Adrenal gland (tissue), 12 donors: ENCODE data around the gene ZDBF2. TPM values are rescaled to one million over a fixed set of nuclear protein-coding genes. Genes with fewer than 3 reads are reported as not detected.

Source experiments
- DNase-seq, 7 donors: peaks; one replicate each; pipeline ENCODE4 v3.0.0-alpha.2; 2019 to 2020
- H3K27ac ChIP-seq, 5 donors: fragments of 200-600 bp; sonication (generic) in 4 of 5; 1 replicate in 3 of 5; 2 replicates in 2 of 5; pipeline versions ENCODE4 v1.5.1 to v1.8.0; 2016 to 2020; ENCODE audit warnings: mild to moderate bottlenecking in 1 of 5
- H3K27me3 ChIP-seq: fragments of 200-600 bp; 2 replicates; pipeline ENCODE4 v1.8.0; 2021
- H3K36me3 ChIP-seq, 2 donors: fragments of 200-600 bp; replicated peaks in 1 of 2; 1 replicate in 1 of 2; 2 replicates in 1 of 2; pipeline versions ENCODE4 v1.5.1 to v1.8.0; 2018 to 2022
- H3K4me1 ChIP-seq, 2 donors: fragments of 200-600 bp; replicated peaks in 1 of 2; 1 replicate in 1 of 2; 2 replicates in 1 of 2; pipeline versions ENCODE4 v1.5.1 to v1.8.0; 2018 to 2021
- H3K4me3 ChIP-seq, 4 donors: fragments of 200-600 bp; sonication (generic) in 3 of 4; one replicate each; pipeline ENCODE4 v1.5.1; 2016 to 2018
- H3K9me3 ChIP-seq, 3 donors: fragments of 200-600 bp; sonication (generic) in 1 of 3; replicated peaks in 1 of 3; 1 replicate in 2 of 3; 2 replicates in 1 of 3; pipeline versions ENCODE4 v1.5.1 to v1.8.0; 2016 to 2021
- POLR2A ChIP-seq, 2 donors: fragments of 450-650 bp; IDR thresholded peaks; one replicate each; pipeline ENCODE4 v1.6.1; 2017; ENCODE audit warnings: antibody characterized with exemption in 2 of 2, mild to moderate bottlenecking in 2 of 2, moderate library complexity in 1 of 2
- WGBS, 4 donors: extraction: QIAGEN DNeasy Blood & Tissue Kit in 2 of 4; methylation state at CpG; one replicate each; pipeline versions ENCODE4 v1.1.5 to v1.1.7; 2013 to 2017; 5-methylcytosine and 5-hydroxymethylcytosine counted together
- intact Hi-C, 2 donors: fragments of 100-400 bp; cut with DNase I; formaldehyde crosslinking; loops; one replicate each; pipeline versions ENCODE4 v1.14.1 to v1.15.0; 2022 to 2023
- polyA plus RNA-seq, 3 donors: library from polyadenylated mRNA; stranded (reverse); fragments of 200-250 nt in 2 of 3; fragments of 350-450 nt in 1 of 3; fragmentation: Illumina TruSeq in 1 of 3; extraction: RNeasy Lipid Tissue Mini Kit (QIAGEN cat#74804) in 1 of 3; gene quantifications; one replicate each; pipeline ENCODE4 v1.2.3, GENCODE V29; 2013 to 2014
- total RNA-seq, 9 donors: library from RNA; depleted of rRNA in 4 of 9; stranded (reverse); fragments of >200 nt in 4 of 9; fragments of 120-200 nt in 1 of 9; fragmentation: NEBNext Ultra II Directional in 1 of 9; extraction: Animal tissue kit (Norgen Biotek cat#: 25700) in 1 of 9; gene quantifications; one replicate each; pipeline versions ENCODE4 v1.1.0 to v1.2.4, GENCODE V29; 2013 to 2023
- TF ChIP-seq, protein P1 (sequence below), 6 experiments: fragments of 450-650 bp in 4 of 6; fragments of 200-600 bp in 2 of 6; sonication (generic) in 1 of 6; IDR thresholded peaks; 1 replicate in 5 of 6; 2 replicates in 1 of 6; pipeline versions ENCODE4 v1.5.1 to v1.8.0; 2016 to 2021; ENCODE audit warnings: antibody characterized with exemption in 6 of 6, mild to moderate bottlenecking in 2 of 6, moderate library complexity in 1 of 6
- donor health status: healthy with polysubstance abuse.
- donor health status: Bipolar disorder and iron deficiency.
- donor health status: DM: yes; HTN: yes; CAD: no.
- donor health status: DM: no; HTN: no; CAD: no.
- donor health status: DM: no; HTN: no; CAD: no.
- donor health status: DM: yes; HTN: yes; CAD: no.

The ZDBF2 gene
- total and polyA plus RNA-seq, 12 donors: 2.3 to 33.6 (median 13.6) TPM

DNA sequence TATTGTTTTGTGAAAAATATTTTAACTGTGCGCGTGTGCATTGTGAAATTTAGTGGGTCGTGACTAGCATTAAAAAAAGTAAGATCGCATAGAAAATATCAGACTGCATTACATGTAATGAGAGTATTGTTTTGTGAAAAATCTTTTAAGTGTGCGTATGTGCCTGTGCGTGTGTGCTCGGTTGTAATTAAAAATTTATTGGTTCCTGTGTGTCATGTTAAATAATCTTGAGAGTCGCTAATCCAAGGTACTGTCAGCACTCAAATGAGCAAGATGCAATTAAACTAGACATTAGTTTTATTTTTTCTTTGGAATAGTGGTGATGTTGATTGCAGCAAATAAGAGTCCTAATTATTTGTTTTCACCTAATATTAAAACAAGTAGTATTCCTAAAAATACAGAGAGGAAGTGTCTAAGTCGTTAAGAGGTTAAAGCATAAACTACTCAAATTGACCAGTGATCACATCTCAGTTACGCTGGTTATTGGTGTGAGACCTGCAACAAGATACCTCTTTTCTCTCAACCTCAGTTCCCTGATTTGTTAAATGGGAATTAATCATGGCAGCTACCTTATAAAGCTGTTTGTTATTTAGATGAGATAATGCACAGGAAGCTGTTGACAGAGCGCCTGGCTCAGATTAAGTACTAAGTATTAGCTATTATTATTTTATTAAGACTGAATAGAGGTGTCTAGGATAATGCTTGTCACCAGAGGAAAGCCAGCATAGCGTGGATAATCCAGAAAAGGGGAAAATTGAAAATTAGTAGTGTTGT is 1.9 kb downstream of the ZDBF2 start:
- TF ChIP-seq POLR2A (IDR thresholded peaks at IDR 0.05): no peak
- TF ChIP-seq, protein P1, sequence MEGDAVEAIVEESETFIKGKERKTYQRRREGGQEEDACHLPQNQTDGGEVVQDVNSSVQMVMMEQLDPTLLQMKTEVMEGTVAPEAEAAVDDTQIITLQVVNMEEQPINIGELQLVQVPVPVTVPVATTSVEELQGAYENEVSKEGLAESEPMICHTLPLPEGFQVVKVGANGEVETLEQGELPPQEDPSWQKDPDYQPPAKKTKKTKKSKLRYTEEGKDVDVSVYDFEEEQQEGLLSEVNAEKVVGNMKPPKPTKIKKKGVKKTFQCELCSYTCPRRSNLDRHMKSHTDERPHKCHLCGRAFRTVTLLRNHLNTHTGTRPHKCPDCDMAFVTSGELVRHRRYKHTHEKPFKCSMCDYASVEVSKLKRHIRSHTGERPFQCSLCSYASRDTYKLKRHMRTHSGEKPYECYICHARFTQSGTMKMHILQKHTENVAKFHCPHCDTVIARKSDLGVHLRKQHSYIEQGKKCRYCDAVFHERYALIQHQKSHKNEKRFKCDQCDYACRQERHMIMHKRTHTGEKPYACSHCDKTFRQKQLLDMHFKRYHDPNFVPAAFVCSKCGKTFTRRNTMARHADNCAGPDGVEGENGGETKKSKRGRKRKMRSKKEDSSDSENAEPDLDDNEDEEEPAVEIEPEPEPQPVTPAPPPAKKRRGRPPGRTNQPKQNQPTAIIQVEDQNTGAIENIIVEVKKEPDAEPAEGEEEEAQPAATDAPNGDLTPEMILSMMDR (IDR thresholded peaks at IDR 0.05): no peak
- Histone ChIP-seq H3K27ac (peak overlapping the region in 1 of 5 donors; percentile 82), H3K27me3 (peaks cover 23% of the 10 kb centered on the region), H3K4me1 (no peaks in the 10 kb centered on the region), H3K9me3 (no peaks in the 10 kb centered on the region), H3K4me3 (peak overlapping the region in 2 of 4 donors; percentile 65 to 79), H3K36me3 (no peaks in the 10 kb centered on the region)
- intact Hi-C loops: no loop called here
- no peak for DNase-seq
- WGBS, 4 donors: 28 to 33% (median 32%) methylated on average over 12 of the region's 12 CpGs

DNA sequence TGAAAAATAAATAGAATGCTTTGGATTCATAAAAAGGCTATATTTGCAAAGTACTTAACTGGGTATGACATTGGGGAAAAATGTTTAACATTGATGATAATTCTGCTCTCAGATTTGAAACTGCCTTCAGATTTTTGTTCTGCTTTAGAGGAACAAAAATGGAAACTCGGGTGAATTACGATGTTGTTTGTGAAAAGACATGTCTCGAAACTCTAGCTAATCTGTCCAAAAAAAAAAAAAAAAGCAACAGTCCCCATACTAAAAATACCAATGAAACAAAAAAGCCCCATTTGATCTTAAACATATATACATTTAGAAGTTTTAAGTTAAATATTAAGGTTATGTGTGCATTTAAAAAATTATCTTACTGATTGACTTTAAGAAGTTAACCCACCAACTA is 3.0 kb downstream of the ZDBF2 start:
- H3K4me1 ChIP-seq: no peaks in the 10 kb centered on the region
- no peak for DNase-seq
- no peak for TF ChIP-seq POLR2A (IDR thresholded peaks at IDR 0.05)
- TF ChIP-seq, protein P1 (IDR thresholded peaks at IDR 0.05): no peak
- intact Hi-C loops: no loop called here
- no peaks in the 10 kb centered on the region for H3K36me3 ChIP-seq
- H3K9me3 ChIP-seq: no peaks in the 10 kb centered on the region
- H3K4me3 ChIP-seq: no peak overlapping the region
- H3K27ac ChIP-seq: no peak overlapping the region
- 27 to 40% (median 36%) methylated on average over 3 of the region's 3 CpGs for WGBS, 4 donors
- H3K27me3 ChIP-seq: peaks cover 15% of the 10 kb centered on the region

DNA sequence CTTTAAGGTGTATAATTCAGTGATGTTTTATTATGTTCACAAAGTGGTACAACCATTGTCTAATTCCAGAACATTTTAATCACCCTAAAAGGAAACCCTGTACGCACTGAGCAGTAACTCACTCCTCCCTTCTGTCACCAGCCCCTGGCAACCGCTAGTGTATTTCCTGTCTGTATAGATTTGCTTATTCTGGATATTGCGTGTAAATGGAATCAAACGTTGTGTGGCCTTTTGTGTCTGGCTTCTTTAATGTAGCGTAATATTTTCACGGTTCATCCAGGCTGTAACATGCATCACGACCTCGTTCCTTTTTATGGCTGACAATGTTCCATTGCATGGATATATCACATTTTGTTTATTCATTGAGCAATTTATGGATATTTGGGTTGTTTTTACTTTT is 8.3 kb downstream of the ZDBF2 start:
- H3K36me3 ChIP-seq: no peaks in the 10 kb centered on the region
- no peak for DNase-seq
- peaks cover 9% of the 10 kb centered on the region for H3K27me3 ChIP-seq
- no peaks in the 10 kb centered on the region for H3K4me1 ChIP-seq
- intact Hi-C loops: no loop called here
- H3K4me3 ChIP-seq: no peak overlapping the region
- no peak for TF ChIP-seq POLR2A (IDR thresholded peaks at IDR 0.05)
- TF ChIP-seq, protein P1 (IDR thresholded peaks at IDR 0.05): no peak
- 81 to 91% (median 88%) methylated on average over 8 of the region's 8 CpGs for WGBS, 4 donors
- H3K27ac ChIP-seq: no peak overlapping the region
- peaks cover 0 to 7% (median 0%) of the 10 kb centered on the region in 3 donors for H3K9me3 ChIP-seq

DNA sequence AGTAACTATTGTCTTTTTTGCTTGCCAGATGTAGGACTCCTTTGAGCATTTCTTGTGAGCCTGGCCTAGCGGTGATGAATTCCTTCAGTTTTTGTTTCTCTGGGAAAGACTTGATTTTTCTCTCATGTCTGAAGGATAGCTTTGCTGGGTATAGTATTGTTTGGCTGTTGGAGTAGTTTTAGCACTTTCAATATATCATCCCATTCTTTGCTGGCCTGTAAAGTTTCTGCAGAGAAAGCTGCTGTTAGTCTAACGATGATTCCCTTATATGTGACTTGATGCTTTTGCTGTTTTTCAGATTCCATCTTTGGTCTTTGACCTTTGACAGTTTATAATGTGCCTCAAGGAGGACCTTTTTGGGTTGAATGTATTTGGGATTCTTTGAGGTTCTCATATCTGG is 12.7 kb downstream of the ZDBF2 start:
- Histone ChIP-seq H3K4me3 (no peak overlapping the region), H3K27me3 (no peaks in the 10 kb centered on the region), H3K36me3 (no peaks in the 10 kb centered on the region), H3K4me1 (no peaks in the 10 kb centered on the region), H3K27ac (no peak overlapping the region), H3K9me3 (peaks cover 0 to 9% (median 0%) of the 10 kb centered on the region in 3 donors)
- DNase-seq: no peak
- 95 to 100% (median 96%) methylated on average over 2 of the region's 2 CpGs for WGBS, 4 donors
- TF ChIP-seq, protein P1 (IDR thresholded peaks at IDR 0.05): no peak
- no peak for TF ChIP-seq POLR2A (IDR thresholded peaks at IDR 0.05)
- intact Hi-C loops: no loop called here
